HG02588 (cell line): ENCODE data around the gene NEK8.

Experiments used
- ATAC-seq: cut with Tn5 transposase; IDR thresholded peaks from one replicate; pipeline ENCODE4 v1.9.1; 2021; ENCODE audit warnings: mild to moderate bottlenecking, moderate library complexity; ENCODE audit not compliant: unreplicated experiment

The NEK8 gene

DNA sequence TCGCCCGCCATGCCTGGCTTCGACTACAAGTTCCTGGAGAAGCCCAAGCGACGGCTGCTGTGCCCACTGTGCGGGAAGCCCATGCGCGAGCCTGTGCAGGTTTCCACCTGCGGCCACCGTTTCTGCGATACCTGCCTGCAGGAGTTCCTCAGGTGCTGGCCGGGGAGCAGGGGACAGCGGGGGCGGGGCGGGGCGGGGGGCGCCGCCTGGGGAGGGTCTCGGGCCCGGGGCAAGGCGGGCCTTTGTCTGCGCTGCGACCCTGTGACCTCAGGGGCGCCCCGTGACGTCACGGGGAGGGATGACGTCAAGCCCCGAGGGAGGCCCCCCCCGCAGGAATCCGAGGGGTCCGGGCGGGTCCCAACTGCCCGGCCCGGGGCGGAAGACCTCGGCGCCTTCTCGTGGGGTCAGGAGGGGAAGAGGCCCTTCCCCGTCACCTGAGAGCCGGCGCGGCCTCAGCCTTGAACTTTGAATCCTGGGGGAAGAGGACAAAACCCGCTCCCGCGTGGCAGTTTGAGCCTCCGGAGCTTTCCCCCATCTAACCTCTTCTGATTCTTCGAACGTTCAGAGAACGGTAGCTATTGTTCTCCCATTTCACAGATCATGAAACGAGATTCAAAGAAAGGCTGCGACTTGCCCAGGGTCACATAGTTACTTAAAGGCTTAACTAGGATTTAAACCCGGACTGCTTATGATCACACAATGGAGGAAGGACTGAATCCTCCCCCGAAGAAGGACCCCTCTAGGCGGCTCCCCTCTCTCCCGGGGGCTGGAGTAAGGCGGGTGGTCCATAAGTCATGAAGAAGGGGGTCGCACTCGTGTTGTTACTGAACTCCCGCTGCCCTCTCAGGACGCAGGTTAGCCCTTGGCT, 15.8 kb downstream of the NEK8 start:
- ATAC-seq = peak; percentile 31

DNA sequence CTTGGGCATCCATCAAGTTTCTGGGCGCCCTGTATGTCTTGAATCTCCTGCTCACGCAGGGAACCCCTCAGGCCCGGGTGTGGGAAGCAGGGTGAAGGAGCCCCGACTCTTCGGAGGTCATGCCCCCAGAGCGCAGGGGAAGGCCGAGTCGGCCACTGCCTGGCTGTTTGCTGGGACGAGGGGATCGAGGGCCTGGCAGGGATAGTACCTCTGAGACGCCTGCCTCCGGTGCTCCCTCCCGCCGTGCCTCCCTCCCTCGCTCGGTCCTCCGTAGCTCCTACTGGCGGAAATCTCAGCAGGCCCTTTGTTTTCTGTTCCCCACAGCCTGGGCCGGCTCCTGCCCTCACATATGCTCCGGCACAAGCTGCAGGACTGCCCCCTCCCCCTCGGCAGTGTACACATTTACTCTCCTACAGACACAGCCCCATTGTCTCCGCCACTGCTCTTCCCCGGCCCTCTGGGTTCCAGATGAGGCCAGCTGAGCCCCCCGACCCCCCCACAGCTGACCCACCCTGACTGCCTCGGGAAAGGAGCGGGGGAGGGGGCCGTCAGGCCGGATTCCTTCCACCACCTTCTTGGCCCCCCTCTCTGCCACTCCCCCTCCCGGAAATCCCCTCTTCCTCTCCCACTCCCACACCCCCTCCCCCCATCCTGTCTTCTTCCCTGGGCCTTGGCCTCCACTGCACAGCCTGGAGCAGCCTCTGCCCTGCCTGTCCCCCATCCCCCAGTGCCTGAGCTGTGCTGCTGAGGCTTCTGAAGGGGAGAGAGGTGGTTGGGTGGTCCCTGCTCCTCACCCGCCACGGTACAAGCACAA, 16.6 kb downstream of the NEK8 start:
- no peak for ATAC-seq

DNA sequence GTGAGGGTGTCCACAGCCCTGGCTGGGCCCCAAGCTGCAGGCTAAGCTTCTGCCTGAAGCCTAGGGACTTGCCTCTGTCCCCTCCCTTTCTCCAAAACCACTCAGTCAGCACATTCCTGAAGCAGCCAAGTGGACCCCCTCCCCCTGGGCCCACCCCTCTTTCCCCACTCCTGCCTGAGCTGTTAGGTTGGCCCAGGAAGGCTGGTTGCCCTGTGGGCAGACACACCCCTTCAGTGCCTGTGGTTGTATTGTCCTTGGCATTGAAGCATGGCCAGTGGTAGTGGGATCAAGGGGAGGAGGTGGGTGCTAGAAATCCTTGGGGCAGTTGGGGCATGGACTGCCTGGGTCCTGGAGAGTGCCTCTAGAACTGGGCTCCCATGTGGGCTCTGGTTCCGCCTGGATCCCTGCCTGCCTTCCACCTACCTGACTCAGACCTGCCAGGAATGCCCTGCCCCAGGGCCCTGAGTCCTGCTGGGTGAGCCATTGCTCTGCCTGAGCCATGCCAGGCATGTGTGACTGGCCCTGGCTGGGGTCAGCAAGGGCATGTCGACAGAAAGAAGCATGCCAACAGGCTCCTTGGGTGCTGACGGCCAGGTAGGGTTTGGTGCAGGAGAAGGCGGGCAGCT, 17.3 kb downstream of the NEK8 start:
- ATAC-seq = no peak

DNA sequence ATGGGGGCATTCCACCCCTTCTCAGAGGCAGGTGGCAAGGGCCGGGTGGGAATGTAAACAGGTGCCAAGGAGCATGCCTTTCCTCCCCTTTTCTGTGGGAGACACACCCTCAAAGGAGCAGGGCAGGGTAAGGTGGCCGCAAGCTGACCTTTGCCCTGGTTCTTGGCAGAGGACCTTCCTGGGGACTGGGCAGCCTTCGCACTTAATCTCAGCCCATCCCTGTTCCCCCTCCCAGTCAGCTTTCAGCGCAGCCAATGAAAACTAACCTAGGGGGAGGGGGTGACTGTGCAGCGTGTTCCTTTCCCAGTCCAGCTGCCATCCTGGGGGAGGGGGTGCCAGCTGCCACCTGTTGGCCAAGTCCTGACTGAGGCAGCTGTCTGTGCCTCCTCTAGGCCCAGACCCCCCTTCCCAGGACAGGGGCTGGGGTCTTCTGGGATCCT, 18.0 kb downstream of the NEK8 start:
- ATAC-seq = no peak

DNA sequence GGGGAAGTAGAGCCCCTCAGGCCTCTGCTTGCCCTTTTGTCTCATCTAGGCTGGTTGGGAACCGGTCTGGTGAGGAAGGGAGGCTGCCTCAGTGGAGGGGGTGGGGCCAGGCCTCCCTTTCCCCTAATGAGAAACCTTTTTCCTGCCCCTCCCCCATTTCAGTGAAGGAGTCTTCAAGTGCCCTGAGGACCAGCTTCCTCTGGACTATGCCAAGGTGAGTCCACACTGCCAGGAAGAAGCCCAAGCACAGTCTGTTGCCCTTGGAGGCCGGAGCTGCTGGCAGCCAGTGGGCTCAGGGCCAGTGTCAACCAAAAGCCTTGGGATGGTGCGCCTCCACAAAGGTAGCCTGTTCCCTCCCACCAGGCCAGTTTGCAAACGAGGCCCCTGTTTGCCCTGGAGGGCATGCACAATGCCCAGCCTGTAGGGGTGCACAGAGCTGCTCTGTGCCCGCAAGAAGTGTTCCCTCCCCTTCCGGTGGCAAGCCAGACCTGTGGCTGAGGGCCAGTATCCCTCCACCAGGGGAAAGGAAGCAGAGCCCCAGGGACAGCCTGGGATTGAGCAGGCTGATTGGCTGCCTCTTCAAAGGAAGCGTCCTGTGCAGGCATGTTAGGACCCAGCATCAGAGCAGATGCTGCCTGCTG, 18.6 kb downstream of the NEK8 start:
- no peak for ATAC-seq

DNA sequence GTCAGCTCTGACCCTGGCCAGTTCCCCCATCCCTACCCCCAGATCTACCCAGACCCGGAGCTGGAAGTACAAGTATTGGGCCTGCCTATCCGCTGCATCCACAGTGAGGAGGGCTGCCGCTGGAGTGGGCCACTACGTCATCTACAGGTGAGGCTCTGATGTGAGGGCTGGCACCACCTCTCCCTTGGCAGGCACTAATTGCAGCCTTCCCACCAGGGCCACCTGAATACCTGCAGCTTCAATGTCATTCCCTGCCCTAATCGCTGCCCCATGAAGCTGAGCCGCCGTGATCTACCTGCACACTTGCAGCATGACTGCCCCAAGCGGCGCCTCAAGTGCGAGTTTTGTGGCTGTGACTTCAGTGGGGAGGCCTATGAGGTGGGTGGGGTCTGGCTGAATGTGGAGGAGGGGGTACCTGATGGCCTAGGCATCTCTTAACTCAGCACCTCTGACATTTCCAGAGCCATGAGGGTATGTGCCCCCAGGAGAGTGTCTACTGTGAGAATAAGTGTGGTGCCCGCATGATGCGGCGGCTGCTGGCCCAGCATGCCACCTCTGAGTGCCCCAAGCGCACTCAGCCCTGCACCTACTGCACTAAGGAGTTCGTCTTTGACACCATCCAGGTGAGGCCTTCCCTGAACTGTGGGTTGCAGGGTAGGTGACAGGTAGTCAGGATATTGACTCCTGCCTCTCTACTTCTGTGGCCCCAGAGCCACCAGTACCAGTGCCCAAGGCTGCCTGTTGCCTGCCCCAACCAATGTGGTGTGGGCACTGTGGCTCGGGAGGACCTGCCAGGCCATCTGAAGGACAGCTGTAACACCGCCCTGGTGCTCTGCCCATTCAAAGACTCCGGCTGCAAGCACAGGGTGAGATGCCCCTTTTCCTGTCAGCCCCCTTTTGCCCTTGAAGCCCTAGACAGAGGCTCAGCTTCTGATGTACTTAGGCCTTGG, 19.5 kb downstream of the NEK8 start:
- no peak for ATAC-seq

DNA sequence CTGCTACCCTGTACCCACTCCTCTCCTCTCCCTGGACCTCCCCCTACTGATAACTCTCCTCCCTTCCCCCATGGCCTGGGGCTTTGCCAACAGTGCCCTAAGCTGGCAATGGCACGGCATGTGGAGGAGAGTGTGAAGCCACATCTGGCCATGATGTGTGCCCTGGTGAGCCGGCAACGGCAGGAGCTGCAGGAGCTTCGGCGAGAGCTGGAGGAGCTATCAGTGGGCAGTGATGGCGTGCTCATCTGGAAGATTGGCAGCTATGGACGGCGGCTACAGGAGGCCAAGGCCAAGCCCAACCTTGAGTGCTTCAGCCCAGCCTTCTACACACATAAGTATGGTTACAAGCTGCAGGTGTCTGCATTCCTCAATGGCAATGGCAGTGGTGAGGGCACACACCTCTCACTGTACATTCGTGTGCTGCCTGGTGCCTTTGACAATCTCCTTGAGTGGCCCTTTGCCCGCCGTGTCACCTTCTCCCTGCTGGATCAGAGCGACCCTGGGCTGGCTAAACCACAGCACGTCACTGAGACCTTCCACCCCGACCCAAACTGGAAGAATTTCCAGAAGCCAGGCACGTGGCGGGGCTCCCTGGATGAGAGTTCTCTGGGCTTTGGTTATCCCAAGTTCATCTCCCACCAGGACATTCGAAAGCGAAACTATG, 20.4 kb downstream of the NEK8 start:
- no peak for ATAC-seq

DNA sequence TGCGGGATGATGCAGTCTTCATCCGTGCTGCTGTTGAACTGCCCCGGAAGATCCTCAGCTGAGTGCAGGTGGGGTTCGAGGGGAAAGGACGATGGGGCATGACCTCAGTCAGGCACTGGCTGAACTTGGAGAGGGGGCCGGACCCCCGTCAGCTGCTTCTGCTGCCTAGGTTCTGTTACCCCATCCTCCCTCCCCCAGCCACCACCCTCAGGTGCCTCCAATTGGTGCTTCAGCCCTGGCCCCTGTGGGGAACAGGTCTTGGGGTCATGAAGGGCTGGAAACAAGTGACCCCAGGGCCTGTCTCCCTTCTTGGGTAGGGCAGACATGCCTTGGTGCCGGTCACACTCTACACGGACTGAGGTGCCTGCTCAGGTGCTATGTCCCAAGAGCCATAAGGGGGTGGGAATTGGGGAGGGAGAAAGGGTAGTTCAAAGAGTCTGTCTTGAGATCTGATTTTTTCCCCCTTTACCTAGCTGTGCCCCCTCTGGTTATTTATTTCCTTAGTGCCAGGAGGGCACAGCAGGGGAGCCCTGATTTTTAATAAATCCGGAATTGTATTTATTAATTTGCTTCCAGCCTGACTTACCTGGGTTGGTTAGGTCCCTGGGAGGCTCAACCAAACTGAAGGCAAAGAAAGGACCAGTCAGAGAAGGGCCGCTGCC, 21.1 kb downstream of the NEK8 start:
- ATAC-seq = no peak

DNA sequence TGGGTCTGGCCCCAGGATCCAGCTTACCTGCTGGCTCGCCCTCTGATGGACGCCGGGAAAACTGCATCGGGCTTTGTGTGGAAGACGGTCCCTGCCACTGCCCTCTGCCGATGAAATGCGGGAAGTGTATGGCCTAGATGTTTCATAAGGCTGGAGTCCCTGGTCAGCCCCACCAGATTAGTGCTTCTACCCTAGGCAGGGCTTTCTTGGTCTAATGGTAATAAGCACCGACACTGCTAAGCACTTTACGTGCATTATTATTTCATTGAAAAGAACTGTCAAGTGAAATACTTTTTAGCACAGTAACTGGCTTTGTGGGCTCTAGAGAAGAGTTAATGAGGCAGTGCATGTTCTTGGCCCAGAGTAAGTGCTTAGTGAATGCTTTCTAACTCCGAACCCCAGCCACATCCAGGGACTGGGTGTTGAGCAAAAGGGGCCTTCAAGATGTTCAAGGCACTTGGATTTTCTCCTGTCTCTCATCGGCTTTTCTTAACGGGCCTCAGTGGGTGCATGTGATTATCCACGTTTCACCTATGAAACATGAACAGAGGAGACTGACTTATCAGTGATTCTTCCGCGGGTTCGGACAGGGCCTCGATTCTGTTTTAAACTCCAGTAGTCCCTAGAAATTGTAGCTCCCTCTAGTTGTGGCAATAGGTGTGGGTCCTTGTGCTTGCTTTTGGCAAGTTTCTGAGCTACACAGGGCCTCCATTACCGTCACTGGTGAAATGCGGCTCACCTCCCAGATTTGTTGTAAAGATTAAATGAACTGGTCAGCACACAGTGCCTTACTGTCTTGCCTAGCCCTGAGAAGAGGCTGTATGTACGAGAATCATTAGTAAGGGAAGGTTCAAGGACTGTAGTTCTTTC, 21.8 kb downstream of the NEK8 start:
- ATAC-seq = peak; percentile 67

DNA sequence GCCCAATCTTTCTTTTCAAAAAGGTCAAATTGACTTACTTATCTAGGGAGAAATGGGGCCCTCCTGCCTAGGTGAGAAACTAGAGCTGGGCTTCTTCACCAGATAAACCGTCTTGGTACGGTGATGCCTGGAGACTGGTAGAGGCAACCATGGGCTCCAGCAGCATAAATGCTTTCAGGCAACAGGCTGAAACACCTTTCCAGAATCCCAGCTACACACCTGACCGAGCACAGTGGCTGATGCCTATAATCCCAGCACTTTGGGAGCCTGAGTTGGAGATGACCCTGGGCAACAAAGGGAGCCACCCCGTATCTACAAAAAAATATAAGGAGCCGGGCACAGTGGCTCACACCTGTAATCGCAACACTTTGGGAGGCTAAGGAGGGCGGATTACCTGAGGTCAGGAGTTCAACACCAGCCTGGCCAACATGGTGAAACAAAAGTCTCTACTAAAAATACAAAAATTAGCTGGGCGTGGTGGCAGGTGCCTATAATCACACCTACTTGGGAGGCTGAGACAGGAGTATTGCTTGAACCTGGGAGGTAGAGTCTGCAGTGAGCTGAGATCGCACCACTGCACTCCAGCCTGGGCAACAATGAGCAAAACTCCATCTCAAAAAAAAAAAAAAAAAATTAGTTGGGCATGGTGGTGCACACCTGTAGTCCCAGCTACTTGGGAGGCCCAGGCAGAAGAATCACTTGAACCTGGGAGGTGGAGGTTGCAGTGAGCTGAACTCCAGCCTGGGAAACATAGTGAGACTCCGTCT, 23.2 kb downstream of the NEK8 start:
- ATAC-seq = no peak

DNA sequence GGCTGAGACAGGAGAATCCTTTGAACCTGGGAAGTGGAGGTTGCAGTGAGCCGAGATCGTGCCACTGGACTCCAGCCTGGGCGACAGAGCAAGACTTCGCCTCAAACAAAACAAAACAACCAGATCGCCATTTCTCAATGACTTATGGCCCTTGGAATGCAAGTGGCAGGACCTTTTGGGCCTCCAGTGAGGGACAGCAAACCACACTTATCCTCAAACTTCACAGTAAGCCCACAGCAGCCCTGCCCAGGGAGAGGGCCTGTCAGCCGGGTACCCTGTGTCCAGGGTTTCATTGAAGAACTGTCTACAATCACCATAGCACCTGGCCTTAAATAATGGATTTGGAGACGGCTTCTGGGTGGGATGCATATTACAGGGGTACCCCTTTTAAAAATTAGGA, 26.9 kb downstream of the NEK8 start:
- no peak for ATAC-seq

DNA sequence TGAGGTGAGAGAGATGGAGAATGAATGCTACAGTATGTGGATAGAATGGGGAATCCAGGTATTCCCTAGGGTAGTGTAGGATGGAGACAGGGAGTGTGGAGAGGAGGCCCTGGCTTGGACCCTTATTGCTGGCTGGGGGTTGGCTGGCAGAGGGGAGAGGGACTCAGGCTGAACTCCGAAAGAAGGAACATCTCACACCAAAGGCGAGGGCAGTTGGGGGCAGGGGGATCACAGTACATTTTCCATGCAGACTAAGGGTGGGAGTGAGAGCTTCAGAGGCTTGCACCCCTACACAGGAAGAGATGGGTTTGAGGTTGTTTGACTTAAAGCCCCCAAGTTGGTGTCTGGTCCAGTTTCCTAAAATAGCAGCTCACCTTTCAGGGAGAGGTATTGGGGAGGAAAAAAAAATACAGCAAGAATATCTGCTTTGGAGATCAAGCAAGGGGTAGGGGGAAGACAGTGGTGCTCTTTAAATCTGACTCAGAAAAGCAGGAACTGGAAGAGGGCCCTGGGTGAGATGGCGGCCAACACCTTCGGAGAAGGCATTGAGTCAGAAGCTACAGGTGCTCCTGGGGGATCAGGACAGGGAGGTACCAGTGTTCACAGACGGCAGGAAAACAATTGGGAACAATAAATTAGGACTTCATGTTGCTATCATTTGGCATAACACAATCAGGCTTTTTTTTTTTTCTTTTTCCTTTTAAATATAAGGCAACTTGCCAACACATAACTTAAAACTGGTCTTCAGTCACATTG, 27.6 kb downstream of the NEK8 start:
- no peak for ATAC-seq

DNA sequence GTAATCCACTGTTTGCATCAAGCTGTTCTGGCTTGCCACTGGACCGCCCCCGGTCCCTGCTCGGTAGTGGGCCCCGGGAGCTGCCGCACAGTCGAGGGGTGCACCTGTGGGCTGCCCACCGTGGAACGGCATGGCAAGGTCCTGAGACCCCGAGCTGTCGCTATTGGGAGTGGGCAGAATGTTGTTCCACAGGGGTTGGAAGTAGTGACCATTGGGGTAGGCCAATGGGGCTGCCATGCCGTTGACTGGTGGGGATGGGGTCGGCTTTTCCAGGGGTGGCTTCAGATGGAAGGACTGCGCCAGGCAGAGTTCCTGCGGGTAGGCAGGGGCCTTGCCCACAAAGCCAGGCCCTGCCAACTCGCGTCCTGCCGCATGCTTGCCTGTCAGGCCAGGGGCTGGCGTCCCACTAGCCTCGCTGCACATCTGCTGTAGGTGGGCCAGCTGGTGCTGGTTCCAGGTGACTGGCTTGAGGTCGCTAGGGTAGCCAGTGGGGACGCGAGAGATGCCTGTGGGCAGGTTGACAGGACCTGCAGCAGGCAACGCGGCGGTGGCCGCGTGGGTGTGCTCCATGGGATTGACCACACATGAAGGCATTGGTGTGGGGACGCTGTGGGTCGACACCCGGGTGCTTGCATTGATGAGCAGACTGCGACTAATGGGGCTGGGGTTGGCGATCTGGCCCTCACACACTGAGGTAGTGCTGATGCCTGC, 30.0 kb downstream of the NEK8 start:
- no peak for ATAC-seq

DNA sequence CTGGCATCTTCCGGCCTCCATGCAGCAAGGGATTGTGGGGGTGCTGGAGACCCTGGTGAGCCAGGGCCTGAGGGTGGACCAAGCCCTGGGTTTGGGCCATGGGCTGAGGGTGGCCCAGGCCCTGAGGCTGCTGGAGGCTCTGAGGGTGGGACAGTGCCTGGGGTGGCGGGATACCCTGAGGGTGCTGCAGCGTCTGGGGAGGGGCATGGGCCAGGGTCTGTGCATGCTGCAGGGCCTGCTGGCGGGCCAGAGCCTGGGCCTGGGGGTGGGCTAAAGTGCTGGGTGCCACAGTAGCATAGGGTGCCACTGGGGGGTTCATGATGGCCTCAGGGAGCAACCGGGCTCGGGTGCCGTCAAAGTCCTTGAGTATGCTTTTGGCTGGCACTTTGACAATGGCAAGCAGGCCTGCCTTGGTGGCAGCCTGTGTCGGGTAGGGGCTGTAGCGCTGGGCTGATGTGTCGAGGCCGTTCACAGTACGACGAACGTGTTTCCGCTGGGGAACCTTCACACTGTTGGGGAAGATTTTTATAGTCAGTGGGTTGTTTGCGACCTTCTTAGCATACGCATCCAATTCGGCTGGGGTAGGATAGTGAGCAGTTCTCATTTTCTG, 30.8 kb downstream of the NEK8 start:
- no peak for ATAC-seq
